Activated naive CD8-positive, alpha-beta T cell treated with anti-CD3 and anti-CD28 coated beads, Interleukin-2, amount 50 U/mL, for 24 hours (primary cell): Measurements from ENCODE around the gene TSPAN7.

Experiments used
- ATAC-seq: fragments of 150-1000 bp; cut with Tn5 transposase; one replicate; pipeline ENCODE4 v1.10.0; 2021
- DNase-seq: peaks from one replicate; pipeline ENCODE4 v3.0.0; 2021
- H3K27ac Mint-ChIP-seq: one replicate; pipeline ENCODE4 v1.8.0; 2021; ENCODE audit warnings: mild to moderate bottlenecking, mixed read lengths
- H3K27me3 Mint-ChIP-seq: one replicate; pipeline ENCODE4 v1.8.0; 2021; ENCODE audit warnings: mixed read lengths
- H3K36me3 Mint-ChIP-seq: one replicate; pipeline ENCODE4 v1.8.0; 2021; ENCODE audit warnings: low read depth, mixed read lengths
- H3K4me1 Mint-ChIP-seq: one replicate; pipeline ENCODE4 v1.8.0; 2021; ENCODE audit warnings: mixed read lengths
- H3K4me3 Mint-ChIP-seq: one replicate; pipeline ENCODE4 v1.8.0; 2021; ENCODE audit warnings: mild to moderate bottlenecking, moderate library complexity, mixed read lengths
- H3K9me3 Mint-ChIP-seq: one replicate; pipeline ENCODE4 v1.8.0; 2021; ENCODE audit warnings: mixed read lengths

TSPAN7 gene

DNA sequence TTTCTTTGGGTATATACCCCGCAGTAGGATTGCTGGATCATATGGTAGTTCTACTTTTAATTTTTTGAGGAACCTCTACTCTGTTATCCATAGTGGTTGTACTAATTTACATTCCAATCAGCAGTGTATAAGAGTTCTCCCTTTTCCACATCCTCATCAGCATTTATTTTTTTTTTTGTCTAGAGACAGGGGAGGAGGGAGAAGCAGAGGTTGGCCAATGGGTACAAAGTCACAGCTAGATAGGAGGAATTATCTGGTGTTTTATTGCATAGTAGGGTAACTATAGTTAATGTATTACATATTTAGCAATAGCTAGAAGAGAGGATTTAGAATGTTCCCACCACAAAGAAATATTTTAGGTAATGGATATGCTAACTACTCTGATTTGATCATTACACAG lies 107.4 kb downstream of the TSPAN7 start:
- H3K36me3 Mint-ChIP-seq, result no peaks in the 10 kb centered on the region
- no peaks in the 10 kb centered on the region for H3K9me3 Mint-ChIP-seq
- no peak for DNase-seq
- H3K4me3 Mint-ChIP-seq, result no peak overlapping the region
- no peaks in the 10 kb centered on the region for H3K4me1 Mint-ChIP-seq
- H3K27ac Mint-ChIP-seq, result no peak overlapping the region
- ATAC-seq, result no peak
- no peaks in the 10 kb centered on the region for H3K27me3 Mint-ChIP-seq

- Mint-ChIP-seq H3K9me3 (no peaks in the 10 kb centered on the region), H3K27me3 (peaks cover under 1% of the 10 kb centered on the region), H3K4me3 (no peak overlapping the region), H3K27ac (no peak overlapping the region), H3K36me3 (no peaks in the 10 kb centered on the region), H3K4me1 (no peaks in the 10 kb centered on the region)
- no peak for ATAC-seq
- no peak for DNase-seq
These were observed 108.1 kb downstream of the TSPAN7 start for GRCh38 chrX:38669428-38669827.

GRCh38 chrX:38672646-38673045 lies 111.3 kb downstream of the TSPAN7 start:
- ATAC-seq, result no peak
- no peaks in the 10 kb centered on the region for H3K9me3 Mint-ChIP-seq
- no peak overlapping the region for H3K27ac Mint-ChIP-seq
- no peaks in the 10 kb centered on the region for H3K4me1 Mint-ChIP-seq
- no peaks in the 10 kb centered on the region for H3K36me3 Mint-ChIP-seq
- H3K4me3 Mint-ChIP-seq, result no peak overlapping the region
- no peak for DNase-seq
- H3K27me3 Mint-ChIP-seq, result peaks cover 5% of the 10 kb centered on the region

- Mint-ChIP-seq H3K36me3 (no peaks in the 10 kb centered on the region), H3K9me3 (no peaks in the 10 kb centered on the region), H3K4me1 (no peaks in the 10 kb centered on the region), H3K27ac (no peak overlapping the region), H3K27me3 (peaks cover 12% of the 10 kb centered on the region), H3K4me3 (no peak overlapping the region)
- no peak for ATAC-seq
- no peak for DNase-seq
These were observed 114.5 kb downstream of the TSPAN7 start for GRCh38 chrX:38675856-38676255.

DNA sequence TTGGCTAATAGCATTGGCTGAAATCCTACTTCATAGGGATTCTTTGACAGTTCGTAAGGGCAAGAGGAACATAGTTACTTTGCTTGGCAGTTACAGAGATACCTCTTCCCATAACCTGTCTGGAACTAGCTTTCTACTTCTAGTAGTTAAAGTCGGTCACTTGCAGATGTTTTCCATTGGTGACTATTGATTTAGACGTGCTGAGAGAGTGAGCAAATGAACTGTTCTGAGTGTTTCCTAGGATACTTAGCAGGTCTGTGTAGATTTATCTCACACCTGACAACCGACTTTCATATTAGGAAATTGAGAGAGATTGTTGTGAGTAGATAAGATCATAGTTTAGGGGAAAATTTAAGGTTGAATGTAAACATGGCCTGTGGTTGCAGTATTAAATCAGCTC lies 116.8 kb downstream of the TSPAN7 start:
- no peak overlapping the region for H3K4me3 Mint-ChIP-seq
- ATAC-seq, result no peak
- H3K9me3 Mint-ChIP-seq, result no peaks in the 10 kb centered on the region

GRCh38 chrX:38678821-38679220 lies 117.5 kb downstream of the TSPAN7 start:
- Mint-ChIP-seq H3K36me3 (no peaks in the 10 kb centered on the region), H3K4me1 (no peaks in the 10 kb centered on the region), H3K9me3 (no peaks in the 10 kb centered on the region), H3K27me3 (peaks cover 12% of the 10 kb centered on the region), H3K27ac (no peak overlapping the region), H3K4me3 (no peak overlapping the region)
- DNase-seq (no peak), ATAC-seq (no peak)

More for the DNA sequence above, 116.8 kb downstream of the TSPAN7 start:
- no peak for DNase-seq
- H3K27ac Mint-ChIP-seq, result no peak overlapping the region
- peaks cover 12% of the 10 kb centered on the region for H3K27me3 Mint-ChIP-seq
- H3K4me1 Mint-ChIP-seq, result no peaks in the 10 kb centered on the region
- no peaks in the 10 kb centered on the region for H3K36me3 Mint-ChIP-seq

GRCh38 chrX:38679695-38680094 lies 118.4 kb downstream of the TSPAN7 start:
- ATAC-seq, result no peak
- Mint-ChIP-seq H3K27me3 (peaks cover 9% of the 10 kb centered on the region), H3K4me3 (no peak overlapping the region), H3K27ac (no peak overlapping the region), H3K4me1 (no peaks in the 10 kb centered on the region), H3K9me3 (no peaks in the 10 kb centered on the region), H3K36me3 (no peaks in the 10 kb centered on the region)
- no peak for DNase-seq

- Mint-ChIP-seq H3K27ac (no peak overlapping the region), H3K36me3 (no peaks in the 10 kb centered on the region)
- no peak for ATAC-seq
These were observed 120.8 kb downstream of the TSPAN7 start for GRCh38 chrX:38682095-38682494.

GRCh38 chrX:38692961-38693360 lies 131.6 kb downstream of the TSPAN7 start:
- DNase-seq (no peak), ATAC-seq (no peak)
- no peaks in the 10 kb centered on the region for H3K36me3 Mint-ChIP-seq
- H3K27me3 Mint-ChIP-seq, result peaks cover 2% of the 10 kb centered on the region
- no peaks in the 10 kb centered on the region for H3K4me1 Mint-ChIP-seq
- no peak overlapping the region for H3K4me3 Mint-ChIP-seq
- H3K27ac Mint-ChIP-seq, result no peak overlapping the region
- H3K9me3 Mint-ChIP-seq, result no peaks in the 10 kb centered on the region

More at GRCh38 chrX:38682095-38682494, 120.8 kb downstream of the TSPAN7 start:
- Mint-ChIP-seq H3K9me3 (no peaks in the 10 kb centered on the region), H3K4me1 (no peaks in the 10 kb centered on the region), H3K27me3 (peaks cover 9% of the 10 kb centered on the region), H3K4me3 (no peak overlapping the region)
- no peak for DNase-seq

- H3K4me1 Mint-ChIP-seq, result no peaks in the 10 kb centered on the region
- DNase-seq (no peak), ATAC-seq (no peak)
- H3K27ac Mint-ChIP-seq, result no peak overlapping the region
- no peaks in the 10 kb centered on the region for H3K36me3 Mint-ChIP-seq
- H3K27me3 Mint-ChIP-seq, result peaks cover 2% of the 10 kb centered on the region
- H3K9me3 Mint-ChIP-seq, result no peaks in the 10 kb centered on the region
- H3K4me3 Mint-ChIP-seq, result no peak overlapping the region
These were observed 133.1 kb downstream of the TSPAN7 start for GRCh38 chrX:38694394-38694793.

GRCh38 chrX:38697461-38697860 lies 136.1 kb downstream of the TSPAN7 start:
- Mint-ChIP-seq H3K9me3 (no peaks in the 10 kb centered on the region), H3K36me3 (no peaks in the 10 kb centered on the region), H3K27ac (no peak overlapping the region), H3K4me3 (no peak overlapping the region), H3K4me1 (no peaks in the 10 kb centered on the region), H3K27me3 (peaks cover 4% of the 10 kb centered on the region)
- ATAC-seq, result no peak
- DNase-seq, result no peak

DNA sequence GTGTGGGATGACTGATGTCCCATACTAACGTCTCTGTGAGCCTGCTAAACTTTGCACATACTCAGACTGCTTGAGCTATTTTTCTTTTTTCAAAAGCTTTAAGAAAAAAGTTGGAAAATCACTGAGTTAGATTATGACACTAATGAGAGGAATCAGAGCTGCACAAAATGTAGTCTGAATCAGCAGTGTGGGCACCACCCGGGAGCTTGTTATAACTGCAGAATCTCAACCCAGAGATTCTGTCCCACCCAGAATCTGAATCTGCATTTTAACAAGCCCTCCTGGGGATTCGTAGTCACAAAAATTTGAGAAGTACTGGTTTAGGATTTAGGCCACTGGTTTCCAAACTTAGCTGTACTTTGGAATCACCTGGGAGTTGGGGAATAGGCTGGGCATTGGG lies 137.8 kb downstream of the TSPAN7 start:
- peaks cover under 1% of the 10 kb centered on the region for H3K4me1 Mint-ChIP-seq
- H3K27ac Mint-ChIP-seq, result no peak overlapping the region
- DNase-seq, result no peak
- ATAC-seq, result no peak
- H3K9me3 Mint-ChIP-seq, result no peaks in the 10 kb centered on the region
- H3K36me3 Mint-ChIP-seq, result no peaks in the 10 kb centered on the region
- peaks cover 6% of the 10 kb centered on the region for H3K27me3 Mint-ChIP-seq
- no peak overlapping the region for H3K4me3 Mint-ChIP-seq

DNA sequence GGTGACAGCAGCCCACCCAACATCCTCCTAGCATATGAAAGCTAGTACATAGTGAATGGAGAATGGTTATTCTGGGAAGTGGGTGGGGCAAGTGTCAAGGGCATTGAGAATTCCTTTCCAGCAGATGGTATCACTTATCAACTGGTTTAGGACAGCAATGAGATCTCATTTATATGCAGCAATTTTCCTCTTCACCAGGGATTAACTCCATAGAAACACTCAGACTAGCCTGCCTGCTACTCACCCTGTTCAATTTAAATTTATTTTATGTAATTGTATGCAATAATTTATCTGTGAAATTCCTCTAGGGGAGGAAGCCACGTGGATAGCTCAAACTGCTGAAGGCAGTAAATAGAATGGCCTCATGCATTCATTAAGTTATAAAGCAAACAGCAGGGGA lies 138.4 kb downstream of the TSPAN7 start:
- no peaks in the 10 kb centered on the region for H3K36me3 Mint-ChIP-seq
- H3K4me3 Mint-ChIP-seq, result no peak overlapping the region
- no peak for ATAC-seq
- H3K27me3 Mint-ChIP-seq, result peaks cover 8% of the 10 kb centered on the region
- no peaks in the 10 kb centered on the region for H3K9me3 Mint-ChIP-seq
- H3K4me1 Mint-ChIP-seq, result peaks cover 4% of the 10 kb centered on the region
- no peak for DNase-seq
- H3K27ac Mint-ChIP-seq, result no peak overlapping the region

GRCh38 chrX:38701073-38701472 lies 139.7 kb downstream of the TSPAN7 start:
- H3K36me3 Mint-ChIP-seq, result no peaks in the 10 kb centered on the region

DNA sequence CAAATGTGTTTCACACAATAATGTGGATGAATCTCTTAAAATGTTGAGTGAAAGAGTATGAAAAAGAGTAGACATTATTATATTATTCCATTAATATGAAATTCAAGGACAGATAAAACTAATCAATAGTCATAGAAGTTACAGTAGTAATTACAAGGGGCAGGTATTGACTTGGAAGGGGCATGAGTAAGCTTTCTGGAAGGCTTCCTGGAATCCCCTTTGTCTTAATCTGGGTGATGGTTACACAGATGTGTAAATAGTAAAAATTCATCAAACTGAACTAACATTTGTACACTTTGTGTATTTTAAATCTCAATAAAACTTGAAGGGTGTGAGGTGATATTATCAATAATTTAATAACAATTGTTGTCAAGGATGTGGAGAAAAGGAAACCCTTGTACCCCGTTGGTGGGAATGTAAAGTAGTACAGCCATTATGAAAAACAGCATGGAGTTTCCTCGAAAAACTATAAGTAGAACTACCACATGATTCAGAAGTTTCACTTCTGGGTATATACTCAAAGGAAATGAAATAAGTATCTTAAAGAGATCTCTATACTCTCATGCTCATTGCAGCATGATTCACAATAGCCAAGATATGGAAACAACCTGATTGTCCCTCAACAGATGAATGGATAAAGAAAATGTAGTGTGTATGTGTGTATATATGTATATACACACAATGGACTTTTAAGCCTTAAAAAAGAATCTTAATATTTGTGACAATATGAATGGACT lies 143.0 kb downstream of the TSPAN7 start:
- H3K27me3 Mint-ChIP-seq, result peaks cover 12% of the 10 kb centered on the region
- H3K36me3 Mint-ChIP-seq, result no peaks in the 10 kb centered on the region
- H3K4me1 Mint-ChIP-seq, result peaks cover 5% of the 10 kb centered on the region
- peak; percentile 68 for ATAC-seq
- H3K27ac Mint-ChIP-seq, result no peak overlapping the region
- no peak overlapping the region for H3K4me3 Mint-ChIP-seq
- no peaks in the 10 kb centered on the region for H3K9me3 Mint-ChIP-seq
- no peak for DNase-seq

More at GRCh38 chrX:38701073-38701472, 139.7 kb downstream of the TSPAN7 start:
- no peak for ATAC-seq
- H3K27me3 Mint-ChIP-seq, result peaks cover 6% of the 10 kb centered on the region
- H3K4me3 Mint-ChIP-seq, result no peak overlapping the region
- no peak for DNase-seq
- no peaks in the 10 kb centered on the region for H3K9me3 Mint-ChIP-seq
- no peak overlapping the region for H3K27ac Mint-ChIP-seq
- H3K4me1 Mint-ChIP-seq, result peaks cover 5% of the 10 kb centered on the region

GRCh38 chrX:38717871-38718270 lies 156.5 kb downstream of the TSPAN7 start:
- no peaks in the 10 kb centered on the region for H3K36me3 Mint-ChIP-seq
- no peak overlapping the region for H3K27ac Mint-ChIP-seq
- DNase-seq, result peak; percentile 1

More at GRCh38 chrX:38717871-38718270, 156.5 kb downstream of the TSPAN7 start:
- Mint-ChIP-seq H3K4me3 (no peak overlapping the region), H3K4me1 (peaks cover 4% of the 10 kb centered on the region), H3K9me3 (no peaks in the 10 kb centered on the region), H3K27me3 (peaks cover 2% of the 10 kb centered on the region)
- ATAC-seq, result no peak
